ENCODE data around the gene MRPS22. TPM values are rescaled to one million over a fixed set of nuclear protein-coding genes. Genes with fewer than 3 reads are reported as not detected.

The MRPS22 gene
- total RNA-seq (2014; rRNA removed; shearing (Covaris generic); ENCODE audit: low replicate concordance): 66.9 and 85.9 TPM in 2 replicates

DNA sequence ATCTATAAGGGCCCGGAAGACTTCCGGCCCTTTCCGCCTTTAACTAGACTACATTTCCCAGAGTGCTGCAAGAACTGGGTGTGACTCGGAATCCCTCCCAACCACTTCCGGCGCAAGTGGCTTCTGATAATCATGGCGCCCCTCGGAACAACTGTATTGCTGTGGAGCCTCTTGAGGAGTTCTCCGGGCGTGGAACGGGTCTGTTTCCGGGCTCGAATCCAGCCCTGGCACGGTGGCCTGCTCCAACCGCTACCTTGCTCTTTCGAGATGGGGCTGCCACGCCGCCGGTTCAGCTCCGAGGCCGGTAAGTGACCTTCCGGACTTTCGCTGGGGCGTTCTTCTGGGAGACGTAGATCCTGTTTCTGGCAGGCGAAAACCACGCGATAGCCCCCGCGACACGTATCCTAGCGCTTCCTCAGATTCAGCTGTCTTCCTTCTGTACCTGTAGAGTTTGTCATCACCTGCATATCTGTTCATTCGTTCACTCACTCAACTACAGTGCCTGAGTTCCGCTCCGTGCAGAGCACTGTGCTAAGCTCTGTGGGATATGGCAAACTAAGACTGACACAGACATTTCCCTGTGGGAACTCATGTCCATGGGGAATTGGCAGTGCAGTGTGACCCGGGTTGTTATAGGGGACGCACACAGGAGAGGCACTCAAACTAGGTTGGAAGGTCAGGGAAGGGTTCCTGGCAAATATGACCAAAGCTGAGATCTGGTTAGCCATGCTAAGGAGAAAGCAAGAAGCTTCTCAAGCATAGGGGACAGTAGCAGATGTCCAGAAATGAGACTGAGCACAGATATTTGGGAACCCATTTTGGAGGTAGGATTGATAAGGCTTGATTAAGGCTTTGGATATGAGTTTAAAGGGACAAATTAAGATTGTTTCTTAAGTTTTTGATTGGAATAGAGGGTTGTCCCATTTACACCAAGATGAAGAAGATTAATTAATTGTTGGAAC lies at the start of gene MRPS22:
MRPS22 (plus strand) TSS at position 126 of the 962 bp plus-strand sequence; CDS start at position 133, 7 bp downstream.
- DNase-seq (ENCODE audit: low read depth): peak; percentile 84
- in situ Hi-C loops (cut with HindIII; ENCODE audit: low pct_unique_long_range_greater_than_20kb, low sequenced_read_pairs): no loop called here

DNA sequence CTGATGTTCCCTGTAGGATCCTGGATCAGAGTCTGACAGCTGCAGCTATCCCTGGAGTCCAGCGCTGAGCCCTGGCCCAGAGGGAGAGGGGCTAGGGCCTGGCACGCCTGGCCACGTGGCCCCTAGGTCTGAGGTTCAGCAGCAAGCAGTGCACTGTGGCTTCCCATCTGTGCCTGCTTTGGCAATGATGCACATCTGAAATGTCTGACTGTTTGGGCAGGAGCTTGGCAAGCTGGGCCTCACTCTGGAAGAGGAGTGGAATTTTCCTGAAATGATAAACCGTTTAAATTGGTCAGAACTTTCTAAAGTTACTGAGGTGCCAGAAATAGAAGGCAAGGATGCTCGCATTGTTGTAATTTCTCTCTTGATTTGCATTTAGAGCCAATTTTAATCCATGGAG lies 48.8 kb upstream of the MRPS22 start:
- in situ Hi-C loops (cut with HindIII; ENCODE audit: low pct_unique_long_range_greater_than_20kb, low sequenced_read_pairs): no loop called here
- no peak for DNase-seq (ENCODE audit: low read depth)

DNA sequence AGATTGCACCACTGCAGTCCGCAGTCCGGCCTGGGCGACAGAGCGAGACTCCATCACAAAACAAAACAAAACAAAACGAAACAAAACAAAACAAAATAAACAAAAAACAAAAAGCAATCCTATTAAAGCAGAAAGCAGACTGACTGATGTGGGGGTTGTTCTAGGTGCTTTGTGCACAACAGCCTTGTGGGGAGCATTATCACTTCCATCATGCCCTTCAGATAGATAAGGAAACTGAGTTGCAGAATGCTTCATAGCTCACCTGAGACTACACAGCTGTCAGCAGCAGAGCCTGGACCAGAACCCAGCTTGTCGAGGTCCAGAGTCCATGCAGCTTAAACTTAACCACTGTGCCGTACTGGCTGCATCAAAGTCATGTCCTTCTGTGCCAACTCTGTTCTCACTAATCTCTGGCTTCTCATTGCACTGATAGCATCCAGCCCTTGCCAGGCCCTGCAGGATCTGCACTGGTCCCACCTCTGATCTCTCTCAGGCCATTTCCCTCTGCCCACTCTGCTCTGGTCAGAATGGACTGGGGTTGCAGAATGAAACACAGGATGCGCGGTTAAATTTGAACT lies 47.6 kb upstream of the MRPS22 start:
- in situ Hi-C loops (cut with HindIII; ENCODE audit: low pct_unique_long_range_greater_than_20kb, low sequenced_read_pairs): no loop called here
- no peak for DNase-seq (ENCODE audit: low read depth)

DNA sequence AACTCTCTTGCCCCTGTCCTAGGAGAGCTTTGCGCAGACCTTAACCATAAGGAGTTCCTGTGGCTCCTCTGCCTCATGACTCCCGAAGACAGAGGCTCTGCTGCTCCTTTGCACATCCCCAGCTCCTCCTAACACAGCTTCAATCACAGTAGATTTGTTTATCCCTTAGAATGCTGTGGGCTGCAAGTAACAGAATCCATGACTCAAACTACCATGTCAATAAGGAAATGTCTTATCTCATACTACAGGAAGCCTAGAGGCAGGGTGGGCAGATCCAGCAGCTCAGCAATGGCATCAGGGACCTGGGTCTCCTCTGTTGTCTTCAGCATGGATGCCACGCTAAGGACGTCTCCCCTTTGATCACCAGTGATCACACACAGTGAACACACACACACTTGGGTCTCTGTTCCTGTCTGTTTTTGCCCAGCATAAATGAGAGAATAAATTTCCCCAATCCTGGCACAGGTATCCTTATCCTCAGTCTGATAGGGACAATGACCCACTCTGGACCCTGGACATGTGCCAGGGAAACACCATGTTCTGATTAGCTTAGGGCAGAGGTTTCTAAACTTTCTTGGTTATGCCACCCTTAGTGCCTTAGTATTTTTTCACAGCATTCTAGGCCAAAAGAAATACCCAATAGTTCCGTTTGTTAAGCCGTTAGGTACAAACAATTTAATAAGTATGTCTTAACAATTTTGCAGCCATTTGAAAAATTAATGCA lies 46.1 kb upstream of the MRPS22 start:
- in situ Hi-C loops (cut with HindIII; ENCODE audit: low pct_unique_long_range_greater_than_20kb, low sequenced_read_pairs): no loop called here
- no peak for DNase-seq (ENCODE audit: low read depth)

DNA sequence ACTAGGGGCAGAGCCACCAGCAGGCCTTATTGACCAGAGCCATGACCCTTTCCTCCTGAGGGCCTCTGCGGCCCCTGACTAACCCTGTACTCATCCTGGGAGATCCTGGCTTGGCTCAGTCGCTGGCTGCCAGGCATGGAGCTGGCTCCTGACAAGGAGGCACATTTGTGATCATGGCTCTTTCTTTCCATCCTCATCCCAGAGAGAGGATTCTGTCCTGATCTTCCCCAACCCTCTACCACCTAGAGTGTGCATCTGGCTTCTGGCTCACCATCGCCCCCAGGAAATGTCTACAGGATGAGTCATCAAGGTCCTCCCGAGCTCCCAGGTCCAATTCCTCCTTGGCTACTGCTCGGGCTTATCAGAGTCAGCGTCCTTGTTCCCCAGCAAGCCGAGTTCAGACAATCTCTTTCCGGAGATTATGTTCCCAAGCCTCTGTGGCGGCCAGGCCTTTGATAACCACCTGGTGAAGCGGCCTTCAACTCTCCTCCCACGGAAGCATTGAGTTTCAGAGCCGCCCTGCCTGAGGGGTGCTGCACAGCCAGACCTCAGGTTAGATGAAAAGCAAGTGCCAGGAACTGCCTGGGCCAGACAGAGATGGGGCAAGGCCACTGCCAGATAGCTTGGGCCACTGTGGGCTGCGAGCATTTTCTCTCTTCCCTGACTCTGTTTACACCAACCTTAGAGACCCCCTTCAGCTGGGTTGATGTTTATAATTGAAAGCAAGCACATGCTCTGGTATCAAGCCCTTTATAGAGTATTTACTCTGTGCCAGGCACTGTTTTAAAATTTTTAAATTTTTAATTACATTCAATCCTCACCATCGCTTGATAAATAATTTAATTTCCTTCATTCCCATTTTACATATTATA lies 44.3 kb upstream of the MRPS22 start:
- in situ Hi-C loops (cut with HindIII; ENCODE audit: low pct_unique_long_range_greater_than_20kb, low sequenced_read_pairs): loop anchor here (25.0 kb wide), 1 partner anchor 387 kb away; no protein-coding TSS in a partner anchor
- no peak for DNase-seq (ENCODE audit: low read depth)

DNA sequence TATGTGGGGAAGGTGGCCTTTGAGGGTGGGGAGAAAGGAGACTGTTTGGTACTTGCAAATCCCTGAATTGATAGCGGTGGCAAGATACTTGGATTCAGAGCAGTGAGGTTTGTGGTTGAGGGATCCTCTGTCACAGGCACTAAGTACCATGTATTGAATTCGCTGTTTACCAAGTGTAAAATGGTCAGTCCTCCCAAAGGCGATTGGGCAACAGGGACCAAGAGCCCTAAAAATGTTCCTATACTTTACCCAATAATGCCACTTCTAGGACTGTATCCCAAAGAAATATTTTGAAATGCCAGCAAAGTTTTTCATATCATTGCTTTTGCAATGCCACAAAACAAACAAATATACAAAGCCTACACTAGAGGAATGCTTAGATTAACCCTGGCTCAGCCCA lies 43.4 kb upstream of the MRPS22 start:
- in situ Hi-C loops (cut with HindIII; ENCODE audit: low pct_unique_long_range_greater_than_20kb, low sequenced_read_pairs): loop anchor here (25.0 kb wide), 1 partner anchor 388 kb away; no protein-coding TSS in a partner anchor

DNA sequence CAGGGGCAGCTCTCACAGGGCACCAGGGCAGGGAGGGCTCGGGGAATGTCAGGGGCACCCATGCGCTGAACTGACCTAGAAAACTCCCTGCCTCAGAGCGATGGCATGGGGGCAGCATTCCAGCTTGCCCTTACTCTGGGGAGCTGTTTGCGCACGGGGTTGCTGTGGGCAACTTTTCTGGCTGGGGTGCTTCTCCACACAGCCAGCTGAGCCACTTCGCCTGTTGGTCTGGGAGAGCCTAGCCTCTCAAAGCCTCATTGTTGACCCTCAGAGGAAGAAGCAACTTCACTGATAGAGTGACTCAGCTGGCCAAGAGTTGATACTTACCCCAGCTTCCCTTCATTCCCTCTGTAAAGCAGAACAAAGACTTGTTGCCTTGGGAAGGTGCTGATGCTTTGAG lies 42.6 kb upstream of the MRPS22 start:
- in situ Hi-C loops (cut with HindIII; ENCODE audit: low pct_unique_long_range_greater_than_20kb, low sequenced_read_pairs): loop anchor here (25.0 kb wide), 1 partner anchor 389 kb away; no protein-coding TSS in a partner anchor
- no peak for DNase-seq (ENCODE audit: low read depth)

More for the DNA sequence above, 43.4 kb upstream of the MRPS22 start:
- DNase-seq (ENCODE audit: low read depth): no peak

DNA sequence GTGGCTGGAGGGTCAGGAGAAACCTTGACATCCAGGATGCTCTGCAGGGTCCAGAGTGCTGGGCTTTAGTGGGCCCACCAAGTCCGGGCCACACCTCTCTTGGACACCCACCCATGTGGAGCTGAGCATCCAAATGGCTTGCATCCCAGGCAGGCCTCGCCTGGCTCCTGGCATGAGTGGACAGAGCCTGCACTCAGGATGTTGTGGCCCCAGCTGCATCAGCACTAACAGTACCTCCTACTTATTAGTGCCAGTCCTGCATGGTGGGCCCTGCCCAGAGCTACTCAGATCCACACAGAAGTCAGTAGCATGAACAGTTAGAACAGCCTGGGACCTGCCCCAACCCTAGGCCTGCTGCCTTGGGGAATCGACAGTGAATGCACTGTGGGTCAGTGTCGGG lies 42.2 kb upstream of the MRPS22 start:
- DNase-seq (ENCODE audit: low read depth): no peak
- in situ Hi-C loops (cut with HindIII; ENCODE audit: low pct_unique_long_range_greater_than_20kb, low sequenced_read_pairs): loop anchor here (25.0 kb wide), 1 partner anchor 389 kb away; no protein-coding TSS in a partner anchor

DNA sequence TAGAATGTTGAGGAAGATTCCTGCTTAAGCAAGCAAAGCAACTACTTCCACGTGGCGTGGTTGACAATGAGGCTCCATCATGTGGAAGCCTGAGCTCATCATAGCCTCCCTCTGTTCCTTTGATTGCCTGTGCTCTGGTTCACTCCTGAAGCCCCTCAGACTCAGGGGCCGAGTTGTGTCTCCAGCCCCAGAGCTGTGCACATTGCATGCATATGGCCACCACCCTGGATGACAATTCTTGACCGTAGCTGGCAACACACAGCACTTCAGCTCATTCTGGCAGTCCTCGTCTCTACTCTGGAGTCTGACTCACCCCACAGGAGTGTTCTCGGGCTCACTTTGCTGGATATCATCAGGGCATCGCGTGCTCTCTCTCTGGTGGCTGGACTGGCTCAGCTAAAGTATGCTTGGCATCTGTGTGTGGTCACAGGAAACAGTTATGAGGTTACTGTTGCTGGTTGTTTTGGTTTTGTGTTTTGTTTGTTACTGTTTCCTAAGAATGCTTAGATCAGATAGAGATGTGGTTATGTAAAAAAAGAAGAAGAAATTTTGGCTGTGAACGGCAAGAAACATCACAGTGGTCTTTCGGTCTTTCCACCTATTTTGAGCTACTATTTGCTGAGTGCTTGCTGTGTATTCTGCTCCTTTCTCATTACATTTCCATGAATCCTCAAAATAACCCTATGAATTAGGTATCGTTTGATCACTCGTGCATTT lies 41.6 kb upstream of the MRPS22 start:
- DNase-seq (ENCODE audit: low read depth): peak; percentile 93
- in situ Hi-C loops (cut with HindIII; ENCODE audit: low pct_unique_long_range_greater_than_20kb, low sequenced_read_pairs): loop anchor here (25.0 kb wide), 1 partner anchor 390 kb away; no protein-coding TSS in a partner anchor

DNA sequence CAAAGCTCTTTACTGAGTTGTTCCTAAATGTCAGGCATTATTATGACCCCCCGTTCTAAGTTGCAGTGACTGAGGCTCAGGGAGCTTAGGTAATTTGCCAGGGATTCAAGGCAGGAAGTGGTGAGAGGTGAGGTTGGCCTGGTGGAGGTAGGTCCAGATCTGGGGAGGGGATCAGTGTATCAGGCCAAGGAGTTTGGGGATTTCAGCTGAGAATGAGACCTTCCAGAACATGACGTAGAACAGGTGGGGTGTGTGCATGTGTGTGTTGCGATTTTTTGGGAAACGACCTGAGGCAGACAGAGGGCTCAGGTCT lies 41.1 kb upstream of the MRPS22 start:
- in situ Hi-C loops (cut with HindIII; ENCODE audit: low pct_unique_long_range_greater_than_20kb, low sequenced_read_pairs): loop anchor here (25.0 kb wide), 1 partner anchor 390 kb away; no protein-coding TSS in a partner anchor
- no peak for DNase-seq (ENCODE audit: low read depth)

DNA sequence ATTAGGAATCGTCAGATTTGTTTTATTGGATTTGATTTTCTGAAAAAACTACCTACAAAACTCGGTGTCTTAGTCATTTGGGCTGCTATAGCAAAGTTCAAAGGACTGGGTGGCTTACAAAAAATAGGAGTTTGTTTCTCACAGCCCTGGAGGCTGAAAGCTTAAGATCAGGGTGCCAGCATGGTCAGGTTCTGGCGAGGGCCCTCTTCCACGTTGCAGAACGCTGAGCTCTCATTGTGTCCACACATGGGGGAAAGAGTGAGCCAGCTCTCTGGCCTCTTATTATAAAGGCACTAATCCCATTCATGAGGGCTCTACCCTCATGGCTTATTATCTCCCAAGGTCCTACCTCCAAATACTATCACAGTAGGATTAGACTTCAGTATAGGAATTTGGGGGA lies 40.6 kb upstream of the MRPS22 start:
- no peak for DNase-seq (ENCODE audit: low read depth)
- in situ Hi-C loops (cut with HindIII; ENCODE audit: low pct_unique_long_range_greater_than_20kb, low sequenced_read_pairs): loop anchor here (25.0 kb wide), 1 partner anchor 391 kb away; no protein-coding TSS in a partner anchor

DNA sequence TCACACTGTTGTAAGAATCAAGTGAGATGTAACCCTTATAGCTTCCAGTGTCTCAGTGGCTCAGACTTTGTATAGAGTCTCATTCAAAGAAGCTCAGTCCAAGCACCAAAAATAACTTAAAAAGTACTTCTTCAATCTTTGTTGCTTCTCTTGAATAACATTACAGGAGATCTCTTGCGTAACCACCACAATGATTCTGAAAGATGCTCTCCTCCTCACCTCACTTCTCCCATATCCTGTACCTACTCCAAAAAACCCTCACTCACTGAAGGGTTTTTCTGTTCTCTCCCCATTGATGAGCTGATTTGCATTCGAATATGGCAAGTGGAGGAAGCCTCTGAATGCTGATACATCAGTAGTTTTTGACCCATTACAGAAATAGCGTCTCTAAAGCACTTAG lies 39.4 kb upstream of the MRPS22 start:
- in situ Hi-C loops (cut with HindIII; ENCODE audit: low pct_unique_long_range_greater_than_20kb, low sequenced_read_pairs): loop anchor here (25.0 kb wide), 1 partner anchor 392 kb away; no protein-coding TSS in a partner anchor

DNA sequence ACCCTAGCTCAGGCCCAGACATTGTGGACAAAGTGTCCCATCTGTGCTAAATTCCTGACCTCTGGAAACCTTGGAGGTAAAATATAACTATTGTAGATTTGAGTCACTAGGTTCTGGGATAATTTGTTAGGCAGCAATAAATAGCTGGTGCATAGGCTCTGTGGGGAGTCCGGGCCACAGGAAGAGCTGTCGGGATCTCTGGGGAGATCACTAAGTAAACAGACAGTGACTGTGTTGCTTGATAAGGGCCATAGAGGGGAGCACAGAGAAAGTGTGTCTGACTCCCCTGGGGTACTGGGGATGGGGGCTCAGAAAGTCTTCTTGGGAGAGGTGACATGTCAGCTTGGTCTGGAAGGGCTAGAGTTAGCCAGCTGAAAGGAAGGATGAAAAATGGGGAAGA lies 37.7 kb upstream of the MRPS22 start:
- in situ Hi-C loops (cut with HindIII; ENCODE audit: low pct_unique_long_range_greater_than_20kb, low sequenced_read_pairs): loop anchor here (25.0 kb wide), 1 partner anchor 394 kb away; no protein-coding TSS in a partner anchor

More for the DNA sequence above, 39.4 kb upstream of the MRPS22 start:
- no peak for DNase-seq (ENCODE audit: low read depth)

DNA sequence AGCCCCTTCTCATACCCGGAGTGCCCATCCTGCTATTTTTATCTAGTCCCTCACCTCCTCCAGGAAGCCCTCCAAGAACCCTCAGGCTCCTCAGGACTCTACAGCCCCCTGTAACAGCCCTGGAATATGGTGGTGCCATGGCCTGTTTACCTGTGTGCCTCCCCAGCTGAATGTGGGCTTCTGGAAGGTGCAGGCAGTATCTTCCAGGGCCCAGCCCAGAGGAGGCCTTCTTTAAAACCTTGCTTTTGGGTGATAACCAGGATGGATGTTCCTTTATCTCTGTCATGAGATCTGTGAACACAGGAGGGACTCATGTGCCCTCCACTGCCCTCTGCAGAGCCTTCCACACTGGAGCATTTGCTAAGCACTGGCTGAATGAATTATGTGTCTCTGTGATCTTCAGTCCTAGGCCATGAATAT lies 36.7 kb upstream of the MRPS22 start:
- in situ Hi-C loops (cut with HindIII; ENCODE audit: low pct_unique_long_range_greater_than_20kb, low sequenced_read_pairs): loop anchor here (25.0 kb wide), 1 partner anchor 395 kb away; no protein-coding TSS in a partner anchor

More for the DNA sequence above, 37.7 kb upstream of the MRPS22 start:
- DNase-seq (ENCODE audit: low read depth): no peak

DNA sequence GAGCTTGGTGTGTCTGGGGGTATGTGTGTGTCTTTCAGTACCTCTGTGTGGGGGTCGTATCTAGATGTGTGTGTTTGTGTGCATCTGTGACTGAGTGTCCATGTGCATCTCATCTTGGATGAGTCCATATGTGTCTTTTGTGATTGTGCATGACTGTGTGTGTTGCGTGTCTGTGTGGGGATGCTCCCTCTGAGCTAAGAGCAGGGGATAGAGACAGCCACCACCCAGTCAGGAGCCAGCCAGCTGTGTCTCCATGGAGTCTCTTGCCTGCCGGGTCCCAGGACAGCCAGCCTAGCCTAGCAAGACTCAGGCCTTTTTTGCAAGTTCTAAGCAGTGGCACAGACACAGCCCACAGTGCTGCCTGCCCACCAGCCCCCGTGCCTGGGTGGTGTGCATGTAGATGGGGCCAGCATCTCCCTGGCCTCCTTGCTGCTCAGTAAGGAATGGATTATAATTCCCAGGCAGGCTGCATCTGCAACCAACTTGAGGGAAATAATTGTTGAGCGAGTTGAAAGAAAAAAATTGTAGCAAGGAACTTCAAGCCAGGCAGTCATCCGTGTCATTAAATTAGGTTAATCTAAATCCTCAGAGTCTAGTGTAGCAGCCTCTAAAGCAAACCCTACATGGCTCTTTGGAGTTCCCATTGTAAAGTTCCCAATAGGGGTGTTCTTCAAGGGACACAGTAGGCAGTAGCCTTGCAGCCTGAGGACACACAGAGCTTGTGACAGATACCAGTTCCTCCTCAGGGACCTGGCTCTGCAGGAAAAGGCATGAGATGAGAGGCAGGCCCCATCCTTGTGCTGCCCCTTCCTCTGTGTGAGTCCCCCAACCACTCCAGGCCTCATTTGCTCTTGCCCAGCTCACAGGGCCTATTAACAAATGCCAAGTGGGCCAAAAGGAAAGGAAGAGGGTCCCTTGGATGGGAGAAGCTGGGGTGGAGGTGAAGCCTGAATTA lies 35.9 kb upstream of the MRPS22 start:
- in situ Hi-C loops (cut with HindIII; ENCODE audit: low pct_unique_long_range_greater_than_20kb, low sequenced_read_pairs): loop anchor here (25.0 kb wide), 1 partner anchor 396 kb away; no protein-coding TSS in a partner anchor
- no peak for DNase-seq (ENCODE audit: low read depth)

More for the DNA sequence above, 36.7 kb upstream of the MRPS22 start:
- no peak for DNase-seq (ENCODE audit: low read depth)

DNA sequence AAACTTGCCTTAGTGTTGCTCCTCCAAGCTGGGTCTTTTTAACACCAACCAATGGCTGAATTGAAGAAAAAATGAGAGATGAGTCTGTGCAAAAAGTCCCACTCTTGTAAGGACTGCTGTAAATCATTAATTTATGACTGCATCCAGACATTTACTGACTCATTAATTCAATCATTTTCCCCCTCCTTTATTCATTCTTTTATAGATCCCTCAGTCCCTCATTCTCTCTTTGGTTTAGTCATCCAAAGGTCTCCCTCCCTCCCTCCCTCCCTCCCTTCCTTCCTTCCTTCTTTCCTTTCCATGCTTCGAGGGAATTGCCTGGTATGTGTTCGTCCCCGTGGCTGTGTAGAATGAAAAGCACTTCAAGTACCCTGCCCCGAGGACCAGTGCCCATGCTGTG lies 35.3 kb upstream of the MRPS22 start:
- DNase-seq (ENCODE audit: low read depth): peak; percentile 77
- in situ Hi-C loops (cut with HindIII; ENCODE audit: low pct_unique_long_range_greater_than_20kb, low sequenced_read_pairs): loop anchor here (25.0 kb wide), 1 partner anchor 396 kb away; no protein-coding TSS in a partner anchor
